ENCODE data around the gene TRAPPC8. TPM values are rescaled to one million over a fixed set of nuclear protein-coding genes. Genes with fewer than 3 reads are reported as not detected.
"Not testable (repeated sequence)": the region's sequence is repeated elsewhere in the genome, so short reads cannot be mapped to it uniquely, and the experiment has no call there.

TRAPPC8 gene
- total RNA-seq, 1 experiment from 2014 or later, result 27.7 TPM

DNA sequence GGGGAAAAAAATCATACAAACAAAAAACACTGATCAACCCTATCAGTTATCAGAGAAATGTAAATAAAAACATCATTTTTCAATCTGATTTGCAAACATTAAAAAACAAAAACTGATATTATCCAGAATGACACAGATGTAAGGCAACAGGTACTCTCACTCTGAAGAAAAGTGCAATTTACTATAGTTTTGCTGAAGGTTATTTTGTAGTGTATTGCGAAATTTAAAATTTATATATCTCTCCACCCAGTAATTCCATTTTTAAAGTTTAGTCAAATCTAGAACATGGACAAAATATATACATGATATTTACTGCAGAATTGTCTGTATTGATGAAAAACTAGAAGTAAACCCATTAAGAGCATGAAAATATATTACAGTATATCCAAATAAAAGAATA, 79.8 kb downstream of the TRAPPC8 start:
- no peak for DNase-seq (ENCODE audit: low spot score)

DNA sequence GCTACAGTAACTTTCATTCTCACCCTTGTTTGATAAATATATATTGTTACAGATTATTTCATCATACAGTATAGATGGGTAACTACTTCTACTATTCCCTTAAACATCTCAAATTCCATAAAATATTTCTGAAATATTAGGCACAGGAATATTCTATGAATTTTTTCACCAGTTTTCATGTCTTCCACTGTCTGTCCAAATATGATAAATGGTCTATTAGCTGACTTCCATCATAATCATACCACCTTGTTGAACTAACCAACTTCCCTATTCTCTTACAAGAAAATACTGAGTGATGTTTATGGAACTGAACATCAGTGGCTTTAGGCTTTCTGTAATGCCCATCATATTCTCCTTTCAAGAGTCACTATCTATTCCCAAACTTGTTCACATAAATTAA, 82.4 kb downstream of the TRAPPC8 start:
- DNase-seq (ENCODE audit: low spot score), result no peak

DNA sequence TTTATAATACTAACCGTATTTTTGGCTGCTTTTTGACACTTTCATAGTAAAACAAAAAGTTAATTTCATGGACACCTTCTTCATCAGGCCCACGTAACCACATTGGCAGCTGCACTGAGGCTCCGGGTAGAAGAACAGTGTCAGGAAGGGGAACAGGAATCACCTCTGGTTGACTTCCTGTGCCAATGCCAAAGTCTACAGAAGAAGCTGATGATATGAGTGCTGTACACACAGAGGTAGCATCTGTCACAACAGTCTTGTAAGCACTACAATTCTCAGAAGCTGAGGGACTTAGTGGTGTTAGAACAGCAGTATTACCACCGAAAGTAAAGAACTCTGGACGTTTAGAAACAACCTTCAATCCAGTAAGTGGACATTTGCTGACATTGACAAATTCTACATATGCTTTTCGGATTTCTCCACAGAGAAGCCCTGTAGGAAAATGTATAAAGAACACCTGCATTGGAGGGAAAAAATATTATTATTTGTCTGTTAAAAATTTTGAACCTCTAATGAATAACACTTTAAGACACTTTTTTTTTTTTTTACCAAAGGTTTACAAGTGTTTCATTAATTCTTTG, 85.3 kb downstream of the TRAPPC8 start:
- DNase-seq (ENCODE audit: low spot score), result no peak

DNA sequence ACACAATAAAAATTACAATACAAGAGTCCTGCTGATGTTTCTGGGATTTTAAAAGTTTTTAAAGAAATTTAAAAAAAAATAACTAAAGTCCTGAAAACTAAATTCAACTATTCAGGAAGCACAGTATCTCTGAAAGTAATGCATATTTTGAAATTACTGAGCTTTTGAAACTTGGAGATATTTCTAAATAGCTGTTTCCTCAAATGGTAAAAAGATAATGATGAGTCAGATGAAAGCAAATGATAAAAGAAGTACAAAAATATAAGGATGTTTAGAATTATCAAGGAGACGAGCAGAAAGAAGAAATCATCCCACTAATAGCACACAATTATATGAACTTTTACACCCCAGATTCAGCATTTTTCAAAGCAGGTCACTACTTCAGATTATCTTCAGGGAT, 92.1 kb downstream of the TRAPPC8 start:
- DNase-seq (ENCODE audit: low spot score), result no peak

DNA sequence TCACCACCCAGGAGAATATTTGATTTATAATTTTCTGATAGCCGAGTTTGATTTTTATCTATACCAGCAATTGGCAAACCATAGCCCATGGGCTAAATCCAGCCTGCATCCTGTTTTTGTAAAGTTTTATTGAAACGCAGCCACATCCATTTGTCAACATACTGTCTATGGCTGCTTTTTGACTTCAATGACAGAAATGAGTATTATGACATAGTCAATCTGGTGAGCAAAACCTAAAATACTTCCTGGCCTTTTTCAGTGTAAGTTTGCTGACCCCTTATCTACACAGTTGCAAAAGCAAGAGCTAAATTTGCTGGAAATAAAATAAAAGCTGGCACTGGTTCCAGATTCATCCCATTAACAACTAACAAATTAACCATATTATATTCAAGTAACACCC, 102.4 kb downstream of the TRAPPC8 start:
- no peak for DNase-seq (ENCODE audit: low spot score)

DNA sequence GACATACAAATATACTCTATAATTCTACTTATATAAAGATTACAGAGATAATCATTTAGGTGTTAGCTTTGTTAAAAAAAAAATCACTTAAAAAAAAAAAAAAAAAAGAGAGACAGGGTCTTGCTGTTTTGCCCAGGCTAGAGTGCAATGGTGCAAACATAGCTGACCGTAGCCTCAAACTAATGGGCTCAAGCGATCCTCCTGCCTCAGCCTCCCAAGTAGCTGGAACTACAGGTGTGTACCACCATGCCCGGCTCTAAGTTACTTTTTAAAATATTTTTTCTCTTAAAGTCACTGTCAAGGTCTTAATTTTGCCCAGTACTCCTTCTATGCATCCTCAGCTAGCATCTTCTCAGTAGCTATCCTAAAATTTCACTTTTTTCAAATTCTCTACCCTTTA, 105.0 kb downstream of the TRAPPC8 start:
- DNase-seq (ENCODE audit: low spot score), result no peak

DNA sequence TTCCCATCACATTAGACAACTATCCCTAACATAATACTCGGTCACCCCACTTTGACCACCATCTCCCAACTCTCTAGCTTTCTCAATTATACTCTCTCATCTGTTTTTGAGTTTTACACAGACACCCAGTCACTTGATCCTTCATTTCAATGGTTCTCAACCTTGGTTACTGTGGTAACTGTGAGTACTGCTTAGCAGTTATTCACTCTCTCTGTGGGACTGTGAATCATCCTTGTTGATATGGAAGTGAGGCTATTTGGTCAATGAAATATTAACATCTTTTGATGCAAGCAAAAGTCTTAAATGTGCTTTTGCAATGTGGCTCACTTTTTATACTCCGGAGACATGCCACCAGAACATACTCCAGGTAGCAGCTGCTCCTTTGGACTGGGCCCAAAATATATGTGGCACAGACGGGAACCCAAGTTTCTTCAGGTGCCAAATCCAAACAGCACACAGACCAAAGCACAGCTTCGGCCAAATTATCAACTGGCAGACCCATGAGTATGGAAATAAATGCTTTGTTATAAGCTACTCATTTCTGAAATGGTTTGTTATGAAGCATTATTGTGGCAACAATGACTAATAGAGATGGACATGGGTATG, 107.3 kb downstream of the TRAPPC8 start:
- no peak for DNase-seq (ENCODE audit: low spot score)

DNA sequence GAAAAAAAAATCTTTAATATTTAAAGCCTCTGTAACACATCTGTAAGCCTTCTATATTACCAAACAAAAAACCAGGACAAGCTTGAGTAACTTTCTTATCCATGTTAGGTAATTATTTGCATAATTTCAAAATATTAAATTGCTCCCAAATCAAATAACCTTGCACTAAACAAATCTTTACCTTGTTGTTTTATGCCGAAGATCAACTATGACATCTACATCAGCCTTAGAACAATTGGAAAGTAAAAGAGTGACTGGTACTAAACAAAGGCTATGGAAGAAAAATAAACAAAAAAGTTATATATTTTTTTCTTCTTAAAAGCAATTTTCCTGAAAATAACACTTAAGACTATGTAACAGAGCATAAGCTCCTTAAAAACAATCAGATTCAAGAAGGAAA, 111.0 kb downstream of the TRAPPC8 start:
- no peak for DNase-seq (ENCODE audit: low spot score)

DNA sequence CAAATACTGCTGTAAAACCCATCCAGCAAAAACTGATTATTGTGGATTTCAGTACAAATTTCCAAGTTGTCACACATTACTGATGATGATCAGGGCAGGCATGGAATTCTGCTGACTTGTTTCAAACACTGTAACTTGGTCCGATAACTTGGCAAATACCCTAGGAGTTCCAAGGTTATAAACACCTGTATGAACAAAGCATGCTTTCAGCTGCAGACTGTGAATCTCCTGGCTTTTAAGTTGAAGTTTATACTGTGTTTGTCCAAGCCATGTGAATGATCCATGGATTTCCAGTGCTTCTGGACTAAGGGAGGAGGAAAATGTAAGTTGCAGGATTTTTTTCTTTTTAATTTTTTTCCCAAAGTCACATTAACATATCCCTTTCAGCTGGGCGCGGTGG, 112.2 kb downstream of the TRAPPC8 start:
- no peak for DNase-seq (ENCODE audit: low spot score)

DNA sequence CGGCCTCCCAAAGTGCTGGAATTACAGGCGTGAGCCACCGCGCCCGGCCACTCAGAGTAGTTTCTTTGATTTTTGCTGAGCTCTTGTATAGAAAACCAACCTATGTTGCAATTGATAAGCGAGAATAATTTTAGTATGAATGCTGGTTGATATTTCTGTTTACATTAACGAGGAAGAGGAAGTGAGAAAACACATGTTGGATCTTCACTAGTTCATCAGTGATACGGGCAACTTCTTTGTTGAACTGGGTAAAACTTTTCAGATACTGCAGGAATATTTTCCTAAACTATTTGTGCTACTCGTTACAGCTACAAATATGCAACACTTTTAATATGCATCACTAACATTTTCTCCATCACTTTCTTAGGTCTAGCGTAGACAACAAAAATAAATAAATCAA, 114.3 kb downstream of the TRAPPC8 start:
- DNase-seq (ENCODE audit: low spot score), result no peak

DNA sequence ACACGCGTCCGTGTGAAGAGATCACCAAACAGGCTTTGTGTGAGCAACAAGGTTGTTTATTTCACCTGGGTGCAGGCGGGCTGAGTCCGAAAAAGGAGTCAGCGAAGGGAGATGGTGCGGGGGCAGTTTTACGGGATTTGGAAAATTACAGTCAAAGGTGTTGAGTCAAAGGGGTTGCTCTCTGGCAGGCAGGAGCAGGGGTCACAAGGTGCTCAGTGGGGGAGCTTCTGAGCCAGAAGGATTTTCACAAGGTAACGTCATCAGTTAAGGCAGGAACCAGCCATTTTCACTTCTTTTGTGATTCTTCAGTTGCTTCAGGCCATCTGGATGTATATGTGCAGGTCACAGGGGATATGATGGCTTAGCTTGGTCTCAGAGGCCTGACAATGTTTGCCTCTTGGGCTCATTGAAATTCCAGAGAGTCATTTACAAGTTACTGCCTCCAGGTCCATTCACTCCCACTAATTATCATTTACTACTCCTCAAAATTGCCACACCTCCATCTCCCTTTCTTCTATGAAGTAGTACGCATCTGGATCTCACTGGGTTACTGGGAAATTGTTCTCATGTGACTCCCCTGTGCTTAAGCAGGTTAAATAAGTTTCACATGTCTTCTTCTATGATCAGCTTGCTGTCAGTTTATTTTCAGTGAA, 116.1 kb downstream of the TRAPPC8 start:
- DNase-seq (ENCODE audit: low spot score), result not testable (repeated sequence)

DNA sequence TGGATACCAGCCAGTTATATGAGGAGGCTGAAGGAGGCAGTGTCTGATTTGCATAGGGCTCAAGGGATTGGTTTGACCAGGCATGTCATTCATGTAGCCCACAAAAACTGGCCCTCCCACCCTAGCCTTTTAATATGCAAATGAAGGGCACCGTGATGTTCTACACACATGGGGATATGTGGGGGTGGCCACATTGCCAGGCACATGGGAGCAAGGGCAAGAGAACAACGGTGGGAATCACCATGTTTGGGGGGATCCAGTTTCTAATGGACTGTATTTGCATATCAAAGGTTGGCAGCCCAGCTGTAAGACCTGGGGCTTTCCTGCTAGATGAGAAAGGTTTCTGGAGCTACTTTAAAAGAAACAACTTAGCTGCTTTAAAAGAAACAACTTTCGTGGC, 117.2 kb downstream of the TRAPPC8 start:
- no peak for DNase-seq (ENCODE audit: low spot score)

DNA sequence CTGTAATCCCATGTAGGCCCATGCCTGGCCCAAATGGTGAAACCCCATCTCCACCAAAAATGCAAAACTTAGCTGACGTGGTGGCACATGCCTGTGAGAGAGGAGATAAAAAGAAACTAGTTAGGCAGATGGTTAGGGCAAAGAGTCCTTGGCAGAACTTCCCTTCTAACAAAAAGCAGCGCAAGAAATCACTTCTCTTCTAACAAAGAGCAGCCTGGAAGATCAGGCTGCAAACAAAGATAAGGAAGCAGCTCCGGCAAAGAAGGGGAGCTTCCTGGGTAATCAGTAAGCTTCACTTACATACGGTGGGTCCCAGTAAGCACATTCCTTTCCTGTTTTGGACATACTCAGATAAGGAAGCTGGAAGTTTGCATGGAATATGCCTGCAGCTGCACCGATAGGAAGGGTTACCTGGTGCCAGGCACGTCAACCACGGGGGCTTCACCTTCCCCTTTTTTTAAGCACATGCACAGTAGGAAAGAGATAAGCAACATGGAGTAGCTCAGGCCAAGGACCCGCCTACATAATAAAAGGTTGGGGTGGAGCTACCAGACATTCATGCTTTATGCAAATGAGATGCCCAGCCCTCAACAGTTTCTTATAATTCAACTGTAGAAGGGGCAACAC, 121.3 kb downstream of the TRAPPC8 start:
- no peak for DNase-seq (ENCODE audit: low spot score)

DNA sequence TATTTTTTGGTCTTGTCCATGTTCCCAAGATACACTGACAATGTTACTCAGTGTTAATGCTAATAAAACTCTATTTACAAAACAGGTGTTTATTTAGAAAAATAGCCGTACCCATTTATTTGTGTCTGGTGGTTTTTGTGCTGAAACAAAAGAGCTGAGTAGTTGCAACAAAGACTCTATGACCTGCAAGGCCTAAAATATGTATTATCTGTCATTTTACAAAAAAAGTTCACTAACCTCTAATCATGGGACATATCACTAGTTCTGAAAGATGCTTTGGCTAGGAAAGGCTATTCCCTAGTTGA, 123.1 kb downstream of the TRAPPC8 start:
- no peak for DNase-seq (ENCODE audit: low spot score)

DNA sequence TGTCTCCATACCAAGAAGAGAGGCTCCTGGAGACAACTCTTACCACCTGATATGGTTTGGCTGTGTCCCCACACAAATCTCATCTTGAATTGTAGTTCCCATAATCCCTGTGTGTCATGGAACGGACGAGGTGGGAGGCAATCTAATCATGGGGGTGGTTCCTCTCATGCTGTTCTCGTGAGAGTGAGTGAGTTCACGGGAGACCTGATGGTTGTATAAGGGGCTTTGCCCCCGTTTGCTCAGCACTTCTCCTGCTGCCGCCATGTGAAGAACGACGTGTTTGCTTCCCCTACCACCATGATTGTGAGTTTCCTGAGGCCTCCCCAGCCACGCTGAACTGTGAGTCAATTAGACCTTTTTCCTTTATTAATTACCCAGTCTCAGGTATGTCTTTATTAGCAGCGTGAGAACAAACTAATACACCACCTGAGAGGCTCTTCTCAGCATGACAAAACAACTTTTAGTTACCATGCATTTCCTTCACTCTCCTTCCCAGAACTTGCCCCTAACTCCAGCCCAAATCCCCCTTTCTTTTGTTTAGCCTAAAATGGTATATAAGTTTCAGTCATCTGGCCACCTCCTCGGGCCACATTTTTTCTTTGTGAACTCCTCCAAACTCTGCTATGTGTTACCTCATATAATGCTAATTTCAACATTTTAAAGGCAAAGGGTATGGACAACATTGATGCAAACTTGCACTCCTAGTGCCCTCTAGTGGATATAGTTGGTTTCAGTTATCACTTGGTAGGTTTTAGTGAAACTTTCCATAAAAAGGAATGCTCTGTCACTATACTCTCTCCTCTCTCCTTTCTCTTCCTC, 123.6 kb downstream of the TRAPPC8 start:
- peak; percentile 62 for DNase-seq (ENCODE audit: low spot score)

DNA sequence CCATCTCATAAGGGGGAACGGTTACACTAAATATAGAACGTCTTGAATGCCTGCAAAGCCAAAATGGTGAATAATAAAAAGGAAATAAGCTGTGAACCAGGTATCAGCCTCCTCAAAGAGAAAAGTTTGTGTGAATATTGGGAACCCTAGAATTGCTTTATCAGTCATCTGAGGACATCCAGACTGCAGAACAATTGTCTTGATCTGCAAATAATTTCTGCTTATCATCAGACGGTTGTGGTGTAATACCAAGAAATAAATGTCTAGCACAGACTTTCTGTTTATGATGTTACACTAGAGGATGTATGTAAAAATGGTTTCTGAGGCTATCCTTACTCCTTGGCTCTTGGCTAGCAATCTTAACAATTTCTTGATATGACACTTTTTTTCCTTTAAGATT, 128.8 kb downstream of the TRAPPC8 start:
- no peak for DNase-seq (ENCODE audit: low spot score)

DNA sequence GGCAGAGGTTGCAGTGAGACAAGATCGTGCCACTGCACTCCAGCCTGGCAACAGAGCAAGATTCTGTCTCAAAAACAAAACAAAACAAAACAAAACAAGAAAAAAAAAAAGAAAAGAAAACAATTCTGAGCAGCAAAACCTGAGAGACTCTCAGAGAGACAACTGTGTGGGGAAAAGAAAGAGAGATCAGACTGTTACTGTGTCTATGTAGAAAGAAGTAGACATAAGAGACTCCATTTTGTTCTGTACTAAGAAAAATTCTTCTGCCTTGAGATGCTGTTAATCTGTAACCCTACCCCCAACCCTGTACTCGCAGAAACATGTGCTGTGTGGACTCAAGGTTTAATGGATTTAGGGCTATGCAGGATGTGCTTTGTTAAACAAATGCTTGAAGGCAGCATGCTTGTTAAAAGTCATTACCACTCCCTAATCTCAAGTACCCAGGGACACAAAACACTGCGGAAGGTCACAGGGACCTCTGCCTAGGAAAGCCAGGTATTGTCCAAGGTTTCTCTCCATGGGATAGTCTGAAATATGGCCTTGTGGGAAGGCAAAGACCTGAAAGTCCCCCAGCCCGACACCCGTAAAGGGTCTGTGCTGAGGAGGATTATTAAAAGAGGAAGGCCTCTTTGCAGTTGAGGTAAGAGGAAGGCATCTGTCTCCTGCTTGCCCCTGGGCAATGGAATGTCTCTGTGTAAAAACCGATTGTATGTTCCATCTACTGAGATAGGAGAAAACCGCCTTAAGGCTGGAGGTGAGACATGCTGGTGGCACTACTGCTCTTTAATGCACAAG, 132.4 kb downstream of the TRAPPC8 start:
- not testable (repeated sequence) for DNase-seq (ENCODE audit: low spot score)

DNA sequence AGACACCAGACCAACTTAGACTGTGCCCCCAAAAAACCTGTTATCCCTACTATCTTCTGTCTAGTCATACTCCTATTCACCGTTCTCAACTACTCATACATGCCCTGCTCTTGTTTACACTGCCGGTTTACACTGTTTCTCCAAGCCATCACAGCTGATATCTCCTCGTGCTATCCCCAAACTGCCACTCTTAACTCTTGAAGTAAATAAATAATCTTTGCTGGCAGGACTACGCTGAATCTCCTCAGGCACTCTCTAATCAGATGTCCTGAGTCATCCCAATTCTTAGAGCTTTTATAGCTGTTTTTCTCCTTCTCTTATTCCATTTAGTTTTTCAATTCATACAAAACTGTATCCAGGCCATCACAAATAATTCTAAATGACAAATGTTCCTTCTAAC, 133.9 kb downstream of the TRAPPC8 start:
- not testable (repeated sequence) for DNase-seq (ENCODE audit: low spot score)

DNA sequence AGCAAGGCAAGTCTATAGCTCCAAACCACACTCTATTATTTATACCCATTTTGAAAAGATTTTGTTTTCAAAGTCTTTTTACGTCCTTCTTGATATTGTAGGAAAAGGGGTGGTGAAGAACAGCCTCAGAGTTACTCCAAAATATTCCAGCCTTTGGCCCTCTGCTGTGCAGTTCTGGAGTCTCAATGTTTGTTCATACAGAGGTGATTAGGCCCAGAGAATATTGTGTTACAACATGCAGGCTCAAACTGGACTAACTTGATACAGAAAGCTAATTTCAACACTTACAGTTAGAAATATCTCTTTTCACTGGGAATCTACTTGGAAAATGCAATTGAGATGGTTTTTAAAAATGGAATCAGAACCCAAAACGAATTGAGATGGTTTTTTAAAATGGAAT, 141.8 kb downstream of the TRAPPC8 start:
- no peak for DNase-seq (ENCODE audit: low spot score)

DNA sequence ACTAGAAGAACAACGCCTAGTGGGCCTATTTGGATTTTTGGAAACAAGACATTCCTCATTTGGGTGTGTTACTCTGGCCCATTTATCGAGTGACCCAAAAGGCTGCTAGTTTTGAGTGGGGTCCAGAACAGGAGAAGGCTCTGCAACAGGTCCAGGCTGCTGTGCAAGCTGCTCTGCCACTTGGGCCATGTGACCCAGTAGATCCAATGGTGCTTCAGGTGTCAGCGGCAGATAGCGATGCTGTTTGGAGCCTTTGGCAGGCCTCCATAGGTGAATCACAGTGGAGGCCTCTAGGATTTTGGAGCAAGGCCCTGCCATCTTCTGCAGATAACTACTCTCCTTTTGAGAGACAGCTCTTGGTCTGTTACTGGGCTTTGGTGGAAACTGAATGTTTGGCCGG, 143.7 kb downstream of the TRAPPC8 start:
- DNase-seq (ENCODE audit: low spot score), result not testable (repeated sequence)

DNA sequence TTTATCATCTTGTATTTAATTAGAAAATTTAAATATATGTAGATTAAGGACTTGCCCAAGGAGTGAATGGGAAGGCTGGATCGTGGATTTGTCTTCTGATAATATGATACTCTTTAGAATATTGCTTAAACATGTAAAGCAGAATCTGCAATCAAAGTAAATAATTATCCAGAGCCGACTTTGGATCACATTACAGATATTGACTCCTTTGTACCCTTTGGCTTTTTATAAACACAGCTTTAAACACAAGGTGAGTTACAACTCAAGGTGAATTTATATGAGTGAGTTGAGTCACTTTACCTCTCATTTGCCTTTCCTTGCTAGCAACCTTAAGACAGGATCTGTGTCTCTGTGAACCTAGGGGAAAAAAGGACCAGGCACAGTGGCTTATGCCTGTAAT, 144.5 kb downstream of the TRAPPC8 start:
- no peak for DNase-seq (ENCODE audit: low spot score)
